HCT116 (cell line): ENCODE data around the gene TLX1. TPM values are rescaled to one million over a fixed set of nuclear protein-coding genes. Genes with fewer than 3 reads are reported as not detected.
A peak's percentile ranks its signal among the peaks of the same experiment; 100 is the strongest.

Experiments used
- ATAC-seq: fragments of 200-7000 bp; cut with Tn5 transposase; 2 replicates; pipeline ENCODE4 v1.9.1; 2020; ENCODE audit warnings: mild to moderate bottlenecking, moderate library complexity
- BruUV-seq: library from RNA; stranded (reverse); fragments of 400-500 nt; replicated peaks from 2 replicates; lab custom pipeline; 2021; lab: Mats Ljungman, UMichigan
- CTCF ChIA-PET: fragments of 300-600 bp; sonication (Branson Sonifier 250); formaldehyde crosslinking; loops from one replicate; lab custom pipeline; 2021; ENCODE audit warnings: antibody characterized with exemption; lab: Charles Lee
- POLR2A ChIA-PET: fragments of 300-600, 350-600 bp; sonication (Branson Sonifier 250); formaldehyde crosslinking; loops from one replicate; lab custom pipeline; 2021; ENCODE audit warnings: antibody characterized with exemption; lab: Charles Lee
- RAD21 ChIA-PET, 2 experiments: fragments of 300-600 bp; sonication (Branson Sonifier 250); formaldehyde crosslinking; loops; one replicate each; lab custom pipeline; 2023; ENCODE audit warnings: low total read pairs in 2 of 2; ENCODE audit not compliant: uncharacterized antibody in 2 of 2, unreplicated experiment in 2 of 2, low non-redundant PET in 1 of 2; lab: Charles Lee
- DNase-seq: peaks from one replicate; pipeline ENCODE4 v3.0.0-alpha.2; 2010; ENCODE audit warnings: low read depth, low spot score
- H2AFZ ChIP-seq: fragments of 200-600 bp; shearing (Covaris generic), sonication (generic); 2 replicates; pipeline ENCODE4 v1.6.1; 2017; ENCODE audit warnings: low read depth, mixed run types, mixed read lengths, antibody characterized with exemption, low read length; ENCODE audit not compliant: poor library complexity, severe bottlenecking
- H3K27ac ChIP-seq: 2 replicates; pipeline ENCODE4 v1.5.1; 2012; ENCODE audit warnings: low read depth, low read length
- H3K27me3 ChIP-seq: fragments of 200-600 bp; sonication (generic); 2 replicates; pipeline ENCODE4 v1.6.1; 2016; ENCODE audit warnings: mixed run types, low read length, mixed read lengths; ENCODE audit not compliant: insufficient read depth
- H3K36me3 ChIP-seq, 2 experiments: fragments of 200-500 bp in 1 of 2; fragments of 200-600 bp in 1 of 2; sonication (Bioruptor generic) in 1 of 2; sonication (generic) in 1 of 2; 2 replicates each; pipeline versions ENCODE4 v1.5.1 to v1.6.1; 2014 to 2016; ENCODE audit warnings: low read length in 2 of 2, inconsistent platforms in 1 of 2, mixed read lengths in 1 of 2, mixed run types in 1 of 2; ENCODE audit not compliant: insufficient read depth in 2 of 2, control insufficient read depth in 1 of 2
- H3K4me1 ChIP-seq, 2 experiments: fragments of 200-600 bp in 1 of 2; sonication (generic) in 1 of 2; 2 replicates each; pipeline versions ENCODE4 v1.5.1 to v1.6.1; 2012 to 2017; ENCODE audit warnings: low read length in 2 of 2, inconsistent platforms in 1 of 2, mild to moderate bottlenecking in 1 of 2, mixed read lengths in 1 of 2, mixed run types in 1 of 2, moderate library complexity in 1 of 2; ENCODE audit not compliant: insufficient read depth in 2 of 2, control insufficient read depth in 1 of 2
- H3K4me2 ChIP-seq: fragments of 200-600 bp; sonication (generic); 2 replicates; pipeline ENCODE4 v1.6.1; 2017; ENCODE audit warnings: mixed run types, low read length, mixed read lengths
- H3K4me3 ChIP-seq, 2 experiments: fragments of 200-600 bp in 1 of 2; sonication (generic) in 1 of 2; replicated peaks in 1 of 2; 2 replicates each; pipeline ENCODE4 v1.5.1; 2011 to 2016; ENCODE audit warnings: low read length in 2 of 2, control low read depth in 1 of 2, low read depth in 1 of 2, mild to moderate bottlenecking in 1 of 2, mixed read lengths in 1 of 2, mixed run types in 1 of 2
- H3K79me2 ChIP-seq: fragments of 200-600 bp; sonication (generic); 2 replicates; pipeline ENCODE4 v1.6.1; 2017; ENCODE audit warnings: mild to moderate bottlenecking, mixed run types, low read length, moderate library complexity, mixed read lengths; ENCODE audit not compliant: insufficient read depth
- H3K9ac ChIP-seq: fragments of 200-600 bp; sonication (generic); 2 replicates; pipeline ENCODE4 v1.6.1; 2016; ENCODE audit warnings: low read length, mixed read lengths
- H3K9me2 ChIP-seq: fragments of 200-600 bp; sonication (generic), shearing (Covaris generic); 2 replicates; pipeline ENCODE4 v1.6.1; 2017; ENCODE audit warnings: mixed run types, mild to moderate bottlenecking, moderate library complexity; ENCODE audit not compliant: insufficient read depth
- H3K9me3 ChIP-seq, 2 experiments: fragments of 200-500 bp in 1 of 2; fragments of 200-600 bp in 1 of 2; sonication (Bioruptor generic) in 1 of 2; sonication (generic) in 1 of 2; 2 replicates each; pipeline ENCODE4 v1.6.1; 2014 to 2017; ENCODE audit warnings: low read length in 2 of 2, mixed read lengths in 2 of 2, inconsistent platforms in 1 of 2, low read depth in 1 of 2, mild to moderate bottlenecking in 1 of 2, mixed run types in 1 of 2, moderate library complexity in 1 of 2; ENCODE audit not compliant: control insufficient read depth in 1 of 2, insufficient read depth in 1 of 2
- H4K20me1 ChIP-seq: fragments of 200-600 bp; sonication (generic), shearing (Covaris generic); 2 replicates; pipeline ENCODE4 v1.6.1; 2017; ENCODE audit warnings: mixed run types, mild to moderate bottlenecking, moderate library complexity; ENCODE audit not compliant: insufficient read depth
- CBX3 ChIP-seq: IDR thresholded peaks from 2 replicates; pipeline ENCODE4 v1.6.1; 2012; ENCODE audit warnings: low read depth
- CEBPB ChIP-seq: IDR thresholded peaks from 2 replicates; pipeline ENCODE4 v1.6.1; 2012; ENCODE audit warnings: low read depth
- EGR1 ChIP-seq: IDR thresholded peaks from 2 replicates; pipeline ENCODE4 v1.6.1; 2012; ENCODE audit warnings: low read depth
- ELF1 ChIP-seq: IDR thresholded peaks from 2 replicates; pipeline ENCODE4 v1.6.1; 2012; ENCODE audit warnings: low read depth, borderline replicate concordance
- EZH2 ChIP-seq: fragments of 200-600 bp; sonication (generic); IDR thresholded peaks from 2 replicates; pipeline ENCODE4 v1.6.1; 2017; ENCODE audit warnings: antibody characterized with exemption, mixed run types
- EZH2phosphoT487 ChIP-seq: fragments of 200-600 bp; IDR thresholded peaks from 2 replicates; pipeline ENCODE4 v1.6.1; 2018; ENCODE audit warnings: antibody characterized with exemption, borderline replicate concordance
- POLR2A ChIP-seq: IDR thresholded peaks from 2 replicates; pipeline ENCODE4 v1.7.0; 2011; ENCODE audit warnings: borderline replicate concordance; ENCODE audit not compliant: insufficient read depth, insufficient read length; ENCODE audit errors: extremely low read depth
- SIN3A ChIP-seq: IDR thresholded peaks from 2 replicates; pipeline ENCODE4 v1.6.1; 2012; ENCODE audit warnings: low read depth
- SRF ChIP-seq: IDR thresholded peaks from 2 replicates; pipeline ENCODE4 v1.6.1; 2012; ENCODE audit warnings: low read depth
- YY1 ChIP-seq: IDR thresholded peaks from 2 replicates; pipeline ENCODE4 v1.6.1; 2011; ENCODE audit warnings: low read length, low read depth, moderate library complexity, mild to moderate bottlenecking; ENCODE audit not compliant: insufficient replicate concordance; ENCODE audit errors: extremely low read depth
- intact Hi-C: fragments of 100-400 bp; cut with micrococcal nuclease; formaldehyde crosslinking; loops from 2 replicates; pipeline ENCODE4 v1.10.0; 2022
- total RNA-seq: library from RNA; stranded (reverse); gene quantifications from one replicate; pipeline ENCODE4 v1.2.1, GENCODE V29; 2021; ENCODE audit not compliant: unreplicated experiment
- TF ChIP-seq, protein P1 (sequence below), 3 experiments: fragments of 200-600 bp in 1 of 3; sonication (generic) in 1 of 3; IDR thresholded peaks in 2 of 3; conservative IDR thresholded peaks in 1 of 3; 2 replicates each; pipeline ENCODE4 v1.5.1; 2012 to 2017; ENCODE audit warnings: low read depth in 2 of 3, low read length in 2 of 3, antibody characterized with exemption in 1 of 3, borderline replicate concordance in 1 of 3, control low read depth in 1 of 3, mild to moderate bottlenecking in 1 of 3, mixed read lengths in 1 of 3, mixed run types in 1 of 3, moderate library complexity in 1 of 3; ENCODE audit not compliant: insufficient read depth in 1 of 3

The TLX1 gene
- total RNA-seq, 1 experiment from 2014 or later: not detected

DNA sequence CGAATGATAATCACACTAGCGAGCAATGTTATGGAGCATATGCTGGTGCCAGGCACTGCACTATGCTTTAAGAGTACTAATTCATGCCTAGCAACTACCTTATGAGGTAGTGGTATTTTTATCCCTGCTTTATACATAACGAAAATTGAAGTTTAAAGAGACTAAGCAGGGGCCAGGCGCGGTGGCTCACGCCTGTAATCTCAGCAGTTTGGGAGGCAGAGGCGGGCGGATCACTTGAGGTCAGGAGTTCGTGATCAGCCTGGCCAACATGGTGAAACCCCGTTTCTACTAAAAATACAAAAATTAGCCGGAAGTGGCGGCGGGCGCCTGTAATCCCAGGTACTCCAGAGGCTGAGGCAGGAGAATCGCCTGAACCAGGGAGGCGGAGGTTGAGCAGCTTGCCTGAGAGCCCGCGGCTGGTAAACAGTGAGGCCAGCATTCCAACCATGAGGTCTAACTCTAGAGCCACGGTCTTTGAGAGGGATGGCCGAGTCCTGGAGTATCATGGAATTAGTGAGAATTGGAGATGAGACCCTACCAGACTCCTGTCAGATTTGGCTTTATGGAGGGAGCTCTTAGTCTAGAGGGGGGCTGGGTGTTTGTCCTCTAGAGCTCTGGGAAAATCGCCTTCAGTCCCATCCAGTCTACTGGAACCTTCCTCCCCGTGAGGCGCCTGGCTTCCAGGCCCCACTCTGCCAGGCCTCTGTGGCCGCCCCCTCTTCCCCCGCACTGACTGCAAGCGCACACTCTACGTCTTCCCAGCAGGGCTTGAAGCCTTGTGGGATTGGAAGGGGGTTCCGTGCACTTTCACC is 11.6 kb downstream of the TLX1 start:
- Histone ChIP-seq H3K36me3 (no peaks in the 10 kb centered on the region), H3K9me3 (no peaks in the 10 kb centered on the region), H3K9me2 (no peaks in the 10 kb centered on the region), H3K79me2 (no peaks in the 10 kb centered on the region), H3K4me2 (peak overlapping the region; percentile 58), H3K4me1 (peaks cover 3 to 23% of the 10 kb centered on the region in 2 experiments; a peak in 3 of 4 replicates), H3K27ac (no peak overlapping the region), H4K20me1 (no peaks in the 10 kb centered on the region), H3K27me3 (no peaks in the 10 kb centered on the region), H3K4me3 (0 out of 4 replicates have a peak overlapping the region, but pooled peaks of 1 of the 2 experiments have one; percentile 6), H3K9ac (no peak overlapping the region; the same call in 1 of the 2 replicates), H2AFZ (peak overlapping the region; percentile 74)
- BruUV-seq: no TSS peak
- CTCF ChIA-PET: interaction anchor here (0.7 to 7.3 kb wide), 39 partner anchors 9 to 551 kb away, joined by 3 to 414 read pairs (median 6); partner anchors contain the start of genes KAZALD1, PDZD7, SFXN3 and TLX1
- DNase-seq (no peak), ATAC-seq (peak; percentile 28)
- RAD21 ChIA-PET: interaction anchor here (0.8 to 2.3 kb wide), 21 partner anchors 42 to 128 kb away, joined by 3 to 92 read pairs (median 6); partner anchors contain the start of gene KAZALD1 (in 2 of the 2)
- TF ChIP-seq EZH2 (no peak), SIN3A (no peak), YY1 (no peak), ELF1 (no peak), CEBPB (no peak), SRF (no peak), CBX3 (no peak), EZH2phosphoT487 (no peak), EGR1 (no peak), POLR2A (no peak)
- TF ChIP-seq, protein P1, sequence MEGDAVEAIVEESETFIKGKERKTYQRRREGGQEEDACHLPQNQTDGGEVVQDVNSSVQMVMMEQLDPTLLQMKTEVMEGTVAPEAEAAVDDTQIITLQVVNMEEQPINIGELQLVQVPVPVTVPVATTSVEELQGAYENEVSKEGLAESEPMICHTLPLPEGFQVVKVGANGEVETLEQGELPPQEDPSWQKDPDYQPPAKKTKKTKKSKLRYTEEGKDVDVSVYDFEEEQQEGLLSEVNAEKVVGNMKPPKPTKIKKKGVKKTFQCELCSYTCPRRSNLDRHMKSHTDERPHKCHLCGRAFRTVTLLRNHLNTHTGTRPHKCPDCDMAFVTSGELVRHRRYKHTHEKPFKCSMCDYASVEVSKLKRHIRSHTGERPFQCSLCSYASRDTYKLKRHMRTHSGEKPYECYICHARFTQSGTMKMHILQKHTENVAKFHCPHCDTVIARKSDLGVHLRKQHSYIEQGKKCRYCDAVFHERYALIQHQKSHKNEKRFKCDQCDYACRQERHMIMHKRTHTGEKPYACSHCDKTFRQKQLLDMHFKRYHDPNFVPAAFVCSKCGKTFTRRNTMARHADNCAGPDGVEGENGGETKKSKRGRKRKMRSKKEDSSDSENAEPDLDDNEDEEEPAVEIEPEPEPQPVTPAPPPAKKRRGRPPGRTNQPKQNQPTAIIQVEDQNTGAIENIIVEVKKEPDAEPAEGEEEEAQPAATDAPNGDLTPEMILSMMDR (IDR thresholded peaks at IDR 0.05 in 2 of 3, conservative IDR thresholded peaks at IDR 0.05 in 1 of 3; ENCODE audit: borderline replicate concordance in 1 of 3, insufficient read depth in 1 of 3, low read depth in 2 of 3, low read length in 2 of 3): no peak
- POLR2A ChIA-PET: interaction anchor here (1.0 to 2.3 kb wide), 12 partner anchors 15 to 112 kb away, joined by 3 to 36 read pairs (median 4); partner anchors contain the start of genes KAZALD1, PDZD7 and SFXN3
- intact Hi-C loops: loop anchor here (1.0 kb wide), 3 partner anchors 47 to 101 kb away; no protein-coding TSS in a partner anchor
